ENCODE data around the gene MEMO1.
"Not testable (repeated sequence)": the region's sequence is repeated elsewhere in the genome, so short reads cannot be mapped to it uniquely, and the experiment has no call there.

The MEMO1 gene

GRCh38 chr2:31853521-31853920 lies 157.3 kb downstream of the MEMO1 start:
- TF ChIP-seq CTCF (IDR thresholded peaks at IDR 0.05): no peak
- Histone ChIP-seq H3K9ac (no peak overlapping the region), H3K9me3 (ENCODE audit: control insufficient read depth, low read length) (no peaks in the 10 kb centered on the region), H3K79me2 (no peaks in the 10 kb centered on the region), H3K36me3 (ENCODE audit: control insufficient read depth, insufficient read depth, low read length) (no peaks in the 10 kb centered on the region), H3K4me3 (ENCODE audit: low read depth, low read length) (no peak overlapping the region), H3K4me2 (ENCODE audit: low read length) (no peak overlapping the region), H3K27ac (no peak overlapping the region), H3K4me1 (no peaks in the 10 kb centered on the region), H2AFZ (no peak overlapping the region), H3K27me3 (ENCODE audit: control insufficient read depth, insufficient read depth, low read length) (no peaks in the 10 kb centered on the region)

GRCh38 chr2:31842150-31842549 lies 168.7 kb downstream of the MEMO1 start:
- not testable (repeated sequence) for H3K9me3 ChIP-seq (ENCODE audit: control insufficient read depth, low read length); H3K4me2 ChIP-seq (ENCODE audit: low read length); H3K27ac ChIP-seq; H3K36me3 ChIP-seq (ENCODE audit: control insufficient read depth, insufficient read depth, low read length); H3K4me1 ChIP-seq; H3K9ac ChIP-seq; H3K27me3 ChIP-seq (ENCODE audit: control insufficient read depth, insufficient read depth, low read length); H2AFZ ChIP-seq; H3K4me3 ChIP-seq (ENCODE audit: low read depth, low read length); H3K79me2 ChIP-seq

- Histone ChIP-seq H3K4me3 (ENCODE audit: low read depth, low read length) (no peak overlapping the region), H3K27me3 (ENCODE audit: control insufficient read depth, insufficient read depth, low read length) (no peaks in the 10 kb centered on the region), H3K9ac (no peak overlapping the region), H3K9me3 (ENCODE audit: control insufficient read depth, low read length) (no peaks in the 10 kb centered on the region), H3K79me2 (no peaks in the 10 kb centered on the region), H3K4me2 (ENCODE audit: low read length) (no peak overlapping the region), H3K36me3 (ENCODE audit: control insufficient read depth, insufficient read depth, low read length) (no peaks in the 10 kb centered on the region), H3K27ac (no peak overlapping the region), H2AFZ (no peak overlapping the region), H3K4me1 (no peaks in the 10 kb centered on the region)
- no peak for TF ChIP-seq CTCF (IDR thresholded peaks at IDR 0.05)
Observed at GRCh38 chr2:31835450-31835849, 175.4 kb downstream of the MEMO1 start.

GRCh38 chr2:31832363-31832762 lies 178.4 kb downstream of the MEMO1 start:
- Histone ChIP-seq H3K9ac (no peak overlapping the region), H3K27ac (no peak overlapping the region), H3K9me3 (ENCODE audit: control insufficient read depth, low read length) (no peaks in the 10 kb centered on the region), H3K27me3 (ENCODE audit: control insufficient read depth, insufficient read depth, low read length) (no peaks in the 10 kb centered on the region), H3K4me1 (no peaks in the 10 kb centered on the region), H3K79me2 (no peaks in the 10 kb centered on the region), H3K4me3 (ENCODE audit: low read depth, low read length) (no peak overlapping the region), H3K36me3 (ENCODE audit: control insufficient read depth, insufficient read depth, low read length) (no peaks in the 10 kb centered on the region), H2AFZ (no peak overlapping the region), H3K4me2 (ENCODE audit: low read length) (no peak overlapping the region)
- no peak for TF ChIP-seq CTCF (IDR thresholded peaks at IDR 0.05)

GRCh38 chr2:31831585-31831984 lies 179.2 kb downstream of the MEMO1 start:
- H3K4me1 ChIP-seq: no peaks in the 10 kb centered on the region
- H3K4me3 ChIP-seq (ENCODE audit: low read depth, low read length): no peak overlapping the region
- TF ChIP-seq CTCF (IDR thresholded peaks at IDR 0.05): no peak
- no peak overlapping the region for H3K9ac ChIP-seq
- H3K4me2 ChIP-seq (ENCODE audit: low read length): no peak overlapping the region
- no peaks in the 10 kb centered on the region for H3K27me3 ChIP-seq (ENCODE audit: control insufficient read depth, insufficient read depth, low read length)
- H3K27ac ChIP-seq: no peak overlapping the region
- H2AFZ ChIP-seq: no peak overlapping the region
- H3K36me3 ChIP-seq (ENCODE audit: control insufficient read depth, insufficient read depth, low read length): no peaks in the 10 kb centered on the region
- H3K9me3 ChIP-seq (ENCODE audit: control insufficient read depth, low read length): no peaks in the 10 kb centered on the region
- no peaks in the 10 kb centered on the region for H3K79me2 ChIP-seq

Data from parathyroid adenoma (tissue), 2 donors.